NB4 (cell line): Measurements from ENCODE around the gene NAV1.

Experiments
- MYC ChIP-seq: IDR thresholded peaks from 2 replicates; pipeline ENCODE4 v1.6.1; 2011; ENCODE audit warnings: low read depth, low read length
- TF ChIP-seq, protein P1 (sequence below): IDR thresholded peaks from one replicate; pipeline ENCODE4 v1.5.1; 2012; ENCODE audit warnings: low read depth, low read length

GRCh38 chr1:201530741-201531531, 8.0 kb upstream of the NAV1 start:
- TF ChIP-seq, protein P1, sequence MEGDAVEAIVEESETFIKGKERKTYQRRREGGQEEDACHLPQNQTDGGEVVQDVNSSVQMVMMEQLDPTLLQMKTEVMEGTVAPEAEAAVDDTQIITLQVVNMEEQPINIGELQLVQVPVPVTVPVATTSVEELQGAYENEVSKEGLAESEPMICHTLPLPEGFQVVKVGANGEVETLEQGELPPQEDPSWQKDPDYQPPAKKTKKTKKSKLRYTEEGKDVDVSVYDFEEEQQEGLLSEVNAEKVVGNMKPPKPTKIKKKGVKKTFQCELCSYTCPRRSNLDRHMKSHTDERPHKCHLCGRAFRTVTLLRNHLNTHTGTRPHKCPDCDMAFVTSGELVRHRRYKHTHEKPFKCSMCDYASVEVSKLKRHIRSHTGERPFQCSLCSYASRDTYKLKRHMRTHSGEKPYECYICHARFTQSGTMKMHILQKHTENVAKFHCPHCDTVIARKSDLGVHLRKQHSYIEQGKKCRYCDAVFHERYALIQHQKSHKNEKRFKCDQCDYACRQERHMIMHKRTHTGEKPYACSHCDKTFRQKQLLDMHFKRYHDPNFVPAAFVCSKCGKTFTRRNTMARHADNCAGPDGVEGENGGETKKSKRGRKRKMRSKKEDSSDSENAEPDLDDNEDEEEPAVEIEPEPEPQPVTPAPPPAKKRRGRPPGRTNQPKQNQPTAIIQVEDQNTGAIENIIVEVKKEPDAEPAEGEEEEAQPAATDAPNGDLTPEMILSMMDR: peak; percentile 80
- TF ChIP-seq MYC: peak; percentile 88
